NCI-H82 treated with DMSO at 0.1 percent for 48 hours (cell line): ENCODE measurements around the gene ERGIC1.

ENCODE experiments used
- DNase-seq: peaks from one replicate; lab custom pipeline; 2025; ENCODE audit not compliant: unreplicated experiment; lab: John Stamatoyannopoulos, UW

The ERGIC1 gene

GRCh38 chr5:172972552-172972951, 138.5 kb downstream of the ERGIC1 start:
- DNase-seq, result no peak

DNA sequence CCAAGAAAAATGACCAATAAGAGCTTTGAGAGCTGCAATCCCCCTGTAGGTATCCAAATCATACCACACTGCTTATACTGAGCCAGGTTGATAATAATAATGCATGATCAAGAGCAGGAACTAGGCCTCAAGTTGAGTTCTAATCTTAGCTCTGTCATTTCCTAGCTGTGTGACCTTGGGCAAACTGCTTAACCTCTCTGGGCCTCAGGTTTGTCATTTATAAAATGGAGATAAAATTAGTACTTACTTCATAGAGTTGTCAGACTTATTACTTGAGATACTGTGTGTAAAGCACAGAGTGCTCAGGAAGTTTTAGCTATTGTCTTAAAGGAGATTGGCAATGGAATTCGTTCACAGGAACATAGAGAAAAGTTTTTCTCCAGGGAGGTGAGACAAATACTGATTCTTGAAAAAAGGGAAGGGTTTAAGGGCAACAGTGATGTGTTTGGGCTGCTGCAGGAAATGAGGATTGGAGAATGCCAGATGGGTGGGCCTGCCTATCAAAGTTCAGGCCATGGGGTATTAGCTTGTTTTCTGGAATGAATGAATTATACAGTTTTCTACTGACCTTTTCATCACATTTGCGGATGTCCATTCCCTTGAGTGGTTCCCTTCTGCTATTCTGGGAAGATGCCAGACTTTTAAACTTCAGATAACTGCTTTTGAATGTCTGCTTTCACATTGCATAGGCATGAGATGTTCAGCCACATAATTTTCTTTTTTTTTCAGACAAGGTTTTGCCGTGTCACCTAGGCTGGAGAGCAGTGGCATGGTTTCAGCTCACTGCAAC, 139.3 kb downstream of the ERGIC1 start:
- no peak for DNase-seq

GRCh38 chr5:172973931-172974330, 139.9 kb downstream of the ERGIC1 start:
- DNase-seq, result no peak

DNA sequence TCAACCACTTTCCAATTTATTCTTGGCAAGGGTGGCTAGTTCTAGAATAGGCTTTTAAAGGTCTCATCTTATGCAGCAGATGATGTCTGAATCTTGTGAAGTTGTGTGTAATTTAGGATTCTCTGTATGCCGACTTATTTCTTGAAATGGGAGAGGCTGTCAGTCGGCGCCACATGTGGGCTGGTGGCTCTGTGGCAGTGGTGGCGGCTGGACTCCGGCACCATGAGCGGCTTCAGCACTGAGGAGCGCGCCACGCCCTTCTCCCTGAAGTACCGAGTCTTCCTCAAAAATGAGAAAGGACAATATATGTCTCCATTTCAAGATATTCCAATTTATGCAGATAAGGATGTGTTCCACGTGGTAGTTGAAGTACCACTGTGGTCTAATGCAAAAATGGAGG, 141.2 kb downstream of the ERGIC1 start:
- DNase-seq, result no peak

DNA sequence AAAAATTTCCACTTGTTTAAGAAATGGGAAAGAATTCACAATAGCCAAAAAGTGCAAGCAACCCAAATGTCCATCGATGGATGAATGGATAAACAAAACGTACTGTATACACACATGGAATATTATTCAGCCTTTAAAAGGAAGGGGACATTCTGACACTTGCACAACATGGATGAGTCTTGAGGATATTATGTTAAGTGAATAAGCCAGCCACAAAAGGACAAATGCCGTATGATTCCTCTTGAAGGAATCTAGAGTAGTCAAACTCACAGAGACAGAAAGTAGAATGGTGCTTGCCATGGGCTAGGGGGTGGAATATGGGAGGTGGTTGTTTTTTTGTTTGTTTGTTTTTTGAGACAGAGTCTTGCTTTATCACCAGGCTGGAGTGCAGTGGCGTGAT, 145.7 kb downstream of the ERGIC1 start:
- no peak for DNase-seq

DNA sequence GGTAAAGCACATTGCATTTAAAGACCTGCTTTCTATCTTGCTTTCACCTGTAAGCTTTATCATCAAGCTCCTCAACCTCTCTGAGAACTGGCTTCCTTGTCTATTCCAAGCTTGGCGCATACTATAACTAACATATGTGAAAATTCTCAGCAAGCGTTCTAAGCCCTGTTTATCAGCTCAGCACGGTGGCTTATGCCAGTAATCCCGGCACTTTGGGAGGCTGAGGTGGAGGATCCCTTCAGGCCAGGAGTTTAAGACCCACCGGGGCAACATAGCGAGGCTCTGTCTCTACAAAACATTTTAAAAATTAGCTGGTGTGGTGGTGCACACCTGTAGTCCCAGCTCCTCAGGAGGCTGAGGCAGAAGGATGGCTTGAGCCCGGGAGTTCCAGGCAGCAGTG, 147.9 kb downstream of the ERGIC1 start:
- peak; percentile 6 for DNase-seq

GRCh38 chr5:172983542-172984243, 149.6 kb downstream of the ERGIC1 start, which contains the start of gene ATP6V0E1:
Gene ATP6V0E1, plus strand, starts transcription at chr5:172983771. Its CDS starts 90 bp downstream, at chr5:172983861.
- DNase-seq, result peak; percentile 75

GRCh38 chr5:172984244-172984953, 150.3 kb downstream of the ERGIC1 start:
- DNase-seq, result peak; percentile 42

DNA sequence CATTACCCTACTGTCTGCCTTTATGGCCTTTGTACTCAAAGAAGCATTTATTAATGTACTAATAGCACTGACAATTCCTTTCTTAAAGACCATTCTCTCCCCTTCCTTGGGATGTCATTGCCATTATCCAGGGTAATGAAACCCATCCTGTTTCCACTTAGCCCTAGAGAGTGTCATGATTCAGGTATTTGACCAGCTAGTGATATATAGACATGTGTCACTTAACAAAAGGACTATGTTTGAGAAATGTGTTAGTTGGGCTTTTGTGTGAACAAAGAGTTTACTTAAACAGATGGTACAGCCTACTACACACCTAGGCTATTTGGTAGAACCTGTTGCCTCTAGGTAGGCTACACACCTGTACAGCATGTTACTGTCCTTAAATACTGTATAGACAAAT, 151.5 kb downstream of the ERGIC1 start:
- no peak for DNase-seq

DNA sequence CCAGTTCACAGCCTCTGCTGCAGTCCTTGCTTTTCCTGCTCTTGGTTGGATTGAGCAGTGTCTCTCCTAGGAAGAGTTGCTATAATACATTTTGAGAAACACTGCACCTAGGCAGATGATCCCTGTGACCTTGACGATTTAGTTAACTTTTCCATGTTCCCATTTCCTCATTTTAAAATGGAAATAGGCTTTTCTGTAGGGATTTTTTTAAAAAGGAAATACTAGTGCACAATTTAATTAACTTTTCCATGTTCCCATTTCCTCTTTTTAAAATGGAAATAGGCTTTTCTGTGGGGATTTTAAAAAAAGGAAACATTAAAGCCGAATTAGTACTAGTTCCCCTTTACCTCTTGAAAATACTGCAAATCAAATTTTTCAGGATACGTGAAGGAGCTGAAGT, 154.2 kb downstream of the ERGIC1 start:
- no peak for DNase-seq

GRCh38 chr5:172990776-172991175, 156.7 kb downstream of the ERGIC1 start:
- no peak for DNase-seq

- DNase-seq, result no peak
Observed at GRCh38 chr5:172994405-172994804, 160.4 kb downstream of the ERGIC1 start.

GRCh38 chr5:172999372-172999973, 165.4 kb downstream of the ERGIC1 start:
- DNase-seq, result no peak

- no peak for DNase-seq
Observed at GRCh38 chr5:172999974-173000373, 165.9 kb downstream of the ERGIC1 start.

GRCh38 chr5:173001229-173001841, 167.3 kb downstream of the ERGIC1 start:
- DNase-seq, result no peak
